CD4-positive, alpha-beta T cell (primary cell): ENCODE measurements around the gene BICD2. TPM values are rescaled to one million over a fixed set of nuclear protein-coding genes. Genes with fewer than 3 reads are reported as not detected.
"Not testable (repeated sequence)": the region's sequence is repeated elsewhere in the genome, so short reads cannot be mapped to it uniquely, and the experiment has no call there.

Experiments
- ATAC-seq: fragments of 200-7000 bp; cut with Tn5 transposase; one replicate; pipeline ENCODE4 v1.10.0; 2022; ENCODE audit warnings: mild to moderate bottlenecking; ENCODE audit not compliant: poor library complexity
- CTCF ChIA-PET: fragments of 350-600 bp; sonication (Branson Sonifier 250); formaldehyde crosslinking; loops from one replicate; lab custom pipeline; 2021; ENCODE audit warnings: antibody characterized with exemption, inconsistent platforms; lab: Charles Lee
- POLR2A ChIA-PET: fragments of 350-600 bp; sonication (Branson Sonifier 250); formaldehyde crosslinking; loops from one replicate; lab custom pipeline; 2021; ENCODE audit warnings: antibody characterized with exemption, inconsistent platforms; lab: Charles Lee
- DNase-seq, 14 experiments: peaks; one replicate each; pipeline ENCODE4 v3.0.0-alpha.2; 2013 to 2020; ENCODE audit warnings: mixed read lengths in 2 of 14
- H3K27ac ChIP-seq, 2 donors: one replicate each; pipeline versions ENCODE4 v1.5.1 to v1.7.0; 2013; ENCODE audit warnings: low read length in 2 of 2, low read depth in 1 of 2, mild to moderate bottlenecking in 1 of 2
- H3K27me3 ChIP-seq, 2 experiments: 1 replicate in 1 of 2; 2 replicates in 1 of 2; pipeline versions ENCODE4 v1.6.1 to v1.7.0; 2013; ENCODE audit warnings: low read length in 2 of 2, control low read depth in 1 of 2, mild to moderate bottlenecking in 1 of 2, moderate library complexity in 1 of 2; ENCODE audit not compliant: insufficient read depth in 2 of 2, control insufficient read depth in 1 of 2
- H3K36me3 ChIP-seq: one replicate; pipeline ENCODE4 v1.6.1; 2013; ENCODE audit warnings: low read length, control low read depth; ENCODE audit not compliant: insufficient read depth
- H3K4me1 ChIP-seq: one replicate; pipeline ENCODE4 v1.6.1; 2013; ENCODE audit warnings: low read length, control low read depth; ENCODE audit not compliant: insufficient read depth
- H3K4me3 ChIP-seq: one replicate; pipeline ENCODE4 v1.5.1; 2013; ENCODE audit warnings: mild to moderate bottlenecking, low read length, moderate library complexity
- H3K9me3 ChIP-seq, 2 experiments: 1 replicate in 1 of 2; 2 replicates in 1 of 2; pipeline versions ENCODE4 v1.6.1 to v1.7.0; 2013; ENCODE audit warnings: low read length in 2 of 2, mild to moderate bottlenecking in 2 of 2, control low read depth in 1 of 2, moderate library complexity in 1 of 2; ENCODE audit not compliant: control insufficient read depth in 1 of 2, insufficient read depth in 1 of 2
- H3K27ac Mint-ChIP-seq: one replicate; pipeline ENCODE4 v1.8.0; 2020; ENCODE audit warnings: mixed read lengths
- H3K27me3 Mint-ChIP-seq: one replicate; pipeline ENCODE4 v1.8.0; 2021; ENCODE audit warnings: mixed read lengths
- H3K36me3 Mint-ChIP-seq: one replicate; pipeline ENCODE4 v1.8.0; 2021; ENCODE audit warnings: low read depth, mixed read lengths
- H3K4me1 Mint-ChIP-seq: one replicate; pipeline ENCODE4 v1.8.0; 2021; ENCODE audit warnings: low read depth, mixed read lengths
- H3K4me3 Mint-ChIP-seq: one replicate; pipeline ENCODE4 v1.8.0; 2020; ENCODE audit warnings: mild to moderate bottlenecking, mixed read lengths
- H3K9me3 Mint-ChIP-seq: one replicate; pipeline ENCODE4 v1.8.0; 2020; ENCODE audit warnings: mixed read lengths
- intact Hi-C, 2 experiments: fragments of 100-400 bp; cut with DNase I in 1 of 2; cut with micrococcal nuclease in 1 of 2; formaldehyde crosslinking; loops; one replicate each; pipeline versions ENCODE4 v1.15.1 to v1.9.0; 2023 to 2025; cut with DNase I, micrococcal nuclease
- total RNA-seq, 174 experiments: library from RNA in 2 of 174; stranded (reverse) in 2 of 174; gene quantifications; one replicate each; pipeline ENCODE4 v1.2.3 and lab custom pipeline; 2021 to 2026
- TF ChIP-seq, protein P1 (sequence below): fragments of 200-600 bp; IDR thresholded peaks from one replicate; pipeline ENCODE4 v1.8.0; 2022; ENCODE audit warnings: antibody characterized with exemption, mild to moderate bottlenecking

The BICD2 gene
- total RNA-seq, 2 experiments from 2014 or later, result 14.1 to 14.9 TPM

DNA sequence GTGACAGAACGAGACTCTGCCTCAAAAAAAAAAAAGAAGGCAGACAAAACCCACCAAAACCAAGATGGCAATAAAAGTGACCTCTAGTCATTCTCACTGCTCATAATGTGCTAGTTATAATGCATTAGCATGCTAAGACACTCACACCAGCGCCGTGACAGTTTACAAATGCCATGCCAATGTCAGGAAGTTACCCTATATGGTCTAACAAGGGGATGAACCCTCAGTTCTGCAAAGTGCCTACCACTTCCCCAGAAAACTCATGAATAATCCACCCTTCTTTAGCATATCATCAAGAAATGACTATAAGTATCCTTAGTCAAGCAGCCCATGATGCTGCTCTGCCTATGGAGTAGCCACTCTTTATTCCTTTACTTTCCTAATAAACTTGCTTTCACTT is 4.7 kb upstream of the BICD2 start:
- Histone ChIP-seq H3K27me3 (no peaks in the 10 kb centered on the region), H3K4me1 (peaks cover 26% of the 10 kb centered on the region), H3K4me3 (no peak overlapping the region), H3K9me3 (no peaks in the 10 kb centered on the region), H3K27ac (no peak overlapping the region), H3K36me3 (no peaks in the 10 kb centered on the region)
- Mint-ChIP-seq H3K36me3 (no peaks in the 10 kb centered on the region), H3K4me1 (peaks cover 33% of the 10 kb centered on the region), H3K4me3 (no peak overlapping the region), H3K9me3 (no peaks in the 10 kb centered on the region), H3K27ac (peak overlapping the region; percentile 81), H3K27me3 (peaks cover 2% of the 10 kb centered on the region)
- intact Hi-C loops, result loop anchor here (5.0 to 10.0 kb wide), 5 partner anchors 103 to 1398 kb away; partner anchors contain the start of genes IARS1 (in 1 of the 2), PHF2 (in 1 of the 2) and SPTLC1 (in 1 of the 2)
- no peak for ATAC-seq
- CTCF ChIA-PET, result no interaction called here
- TF ChIP-seq, protein P1, sequence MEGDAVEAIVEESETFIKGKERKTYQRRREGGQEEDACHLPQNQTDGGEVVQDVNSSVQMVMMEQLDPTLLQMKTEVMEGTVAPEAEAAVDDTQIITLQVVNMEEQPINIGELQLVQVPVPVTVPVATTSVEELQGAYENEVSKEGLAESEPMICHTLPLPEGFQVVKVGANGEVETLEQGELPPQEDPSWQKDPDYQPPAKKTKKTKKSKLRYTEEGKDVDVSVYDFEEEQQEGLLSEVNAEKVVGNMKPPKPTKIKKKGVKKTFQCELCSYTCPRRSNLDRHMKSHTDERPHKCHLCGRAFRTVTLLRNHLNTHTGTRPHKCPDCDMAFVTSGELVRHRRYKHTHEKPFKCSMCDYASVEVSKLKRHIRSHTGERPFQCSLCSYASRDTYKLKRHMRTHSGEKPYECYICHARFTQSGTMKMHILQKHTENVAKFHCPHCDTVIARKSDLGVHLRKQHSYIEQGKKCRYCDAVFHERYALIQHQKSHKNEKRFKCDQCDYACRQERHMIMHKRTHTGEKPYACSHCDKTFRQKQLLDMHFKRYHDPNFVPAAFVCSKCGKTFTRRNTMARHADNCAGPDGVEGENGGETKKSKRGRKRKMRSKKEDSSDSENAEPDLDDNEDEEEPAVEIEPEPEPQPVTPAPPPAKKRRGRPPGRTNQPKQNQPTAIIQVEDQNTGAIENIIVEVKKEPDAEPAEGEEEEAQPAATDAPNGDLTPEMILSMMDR, result no peak
- DNase-seq, result peak in 1 of 14 experiments; percentile 27
- POLR2A ChIA-PET, result no interaction called here

DNA sequence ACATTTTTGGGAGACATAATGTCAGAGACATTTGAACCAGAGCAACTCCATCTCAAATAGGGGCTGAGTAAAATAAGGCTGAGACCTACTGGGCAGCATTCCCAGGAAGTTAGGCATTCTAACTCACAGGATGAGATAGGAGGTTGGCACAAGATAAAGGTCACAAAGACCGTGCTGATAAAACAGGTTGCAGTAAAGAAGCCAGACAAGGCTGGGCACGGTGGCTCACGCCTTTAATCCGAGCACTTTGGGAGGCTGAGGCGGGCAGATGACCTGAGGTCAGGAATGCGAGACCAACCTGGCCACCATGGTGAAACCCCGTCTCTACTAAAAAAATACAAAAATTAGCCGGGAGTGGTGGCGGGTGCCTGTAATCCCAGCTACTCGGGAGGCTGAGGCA is 4.2 kb upstream of the BICD2 start:
- H3K36me3 ChIP-seq, H3K4me3 Mint-ChIP-seq, H3K9me3 Mint-ChIP-seq, H3K27me3 ChIP-seq, H3K27me3 Mint-ChIP-seq, H3K4me3 ChIP-seq, H3K27ac Mint-ChIP-seq, H3K27ac ChIP-seq, ATAC-seq, H3K9me3 ChIP-seq, CTCF ChIA-PET, DNase-seq, POLR2A ChIA-PET, H3K36me3 Mint-ChIP-seq: not testable (repeated sequence)
- peaks cover 33% of the 10 kb centered on the region for H3K4me1 Mint-ChIP-seq
- peaks cover 27% of the 10 kb centered on the region for H3K4me1 ChIP-seq
- intact Hi-C loops, result loop anchor here (5.0 to 10.0 kb wide), 5 partner anchors 103 to 1398 kb away; partner anchors contain the start of genes IARS1 (in 1 of the 2), PHF2 (in 1 of the 2) and SPTLC1 (in 1 of the 2)

DNA sequence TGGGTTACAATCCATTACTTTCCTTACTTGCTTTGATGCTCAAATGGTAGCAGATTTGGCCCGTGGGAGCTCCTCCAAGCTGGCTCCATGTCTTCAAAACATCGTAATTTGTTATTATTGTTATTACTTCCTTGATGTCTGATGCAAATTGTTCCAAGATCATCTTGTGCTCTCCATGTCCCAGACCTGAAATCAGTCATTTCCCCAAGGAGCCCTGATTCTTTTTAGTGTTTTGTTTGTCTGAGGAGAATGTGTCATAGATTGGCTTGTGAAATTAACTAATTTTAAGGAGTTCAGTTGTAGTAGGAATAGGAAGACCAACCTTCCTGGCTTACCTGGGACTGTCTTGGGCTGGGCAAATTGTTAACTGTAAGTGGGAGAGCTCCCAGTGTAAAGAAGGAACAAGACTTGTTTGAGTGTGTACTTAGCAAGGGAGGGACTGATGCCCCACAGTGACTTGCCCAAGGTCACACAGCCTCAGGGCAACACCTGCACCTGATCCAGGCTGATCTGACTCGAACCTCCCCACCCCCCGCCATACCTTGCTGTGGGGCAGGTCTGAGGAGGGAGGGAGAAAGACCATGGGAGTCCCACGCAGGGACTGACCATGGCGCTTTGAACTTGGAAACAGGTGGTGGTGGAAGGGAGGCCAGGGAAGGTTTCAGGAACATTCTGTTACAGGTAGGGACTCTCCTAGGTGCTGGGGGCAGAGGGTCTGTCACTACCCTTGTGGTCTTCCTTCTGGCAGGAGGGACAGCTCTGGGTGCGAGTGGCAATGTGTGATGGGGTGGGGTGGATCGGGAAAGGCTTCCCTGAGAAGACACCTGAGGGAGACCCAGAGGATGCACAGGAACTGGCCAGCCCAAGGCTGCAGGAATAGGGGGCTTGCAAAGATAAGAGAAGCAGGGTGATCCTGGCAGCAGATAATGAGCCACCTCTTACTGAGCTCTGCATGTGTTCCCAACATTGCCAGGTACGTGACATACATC is 2.7 kb upstream of the BICD2 start:
- TF ChIP-seq, protein P1, result no peak
- H3K27ac Mint-ChIP-seq, result peak overlapping the region; percentile 100
- POLR2A ChIA-PET, result no interaction called here
- CTCF ChIA-PET, result interaction anchor here (0.6 kb wide), 1 partner anchor 9 kb away, joined by 3 read pairs; no protein-coding TSS in a partner anchor
- Histone ChIP-seq H3K4me3 (no peak overlapping the region), H3K4me1 (peaks cover 42% of the 10 kb centered on the region), H3K27ac (no peak overlapping the region), H3K9me3 (no peaks in the 10 kb centered on the region), H3K27me3 (no peaks in the 10 kb centered on the region), H3K36me3 (no peaks in the 10 kb centered on the region)
- peak overlapping the region; percentile 40 for H3K4me3 Mint-ChIP-seq
- intact Hi-C loops, result loop anchor here (5.0 to 10.0 kb wide), 5 partner anchors 105 to 1400 kb away; partner anchors contain the start of genes IARS1 (in 1 of the 2), PHF2 (in 1 of the 2) and SPTLC1 (in 1 of the 2)
- ATAC-seq (no peak), DNase-seq (no peak)
- H3K4me1 Mint-ChIP-seq, result peaks cover 47% of the 10 kb centered on the region
- H3K36me3 Mint-ChIP-seq, result no peaks in the 10 kb centered on the region
- H3K27me3 Mint-ChIP-seq, result no peaks in the 10 kb centered on the region
- no peaks in the 10 kb centered on the region for H3K9me3 Mint-ChIP-seq
